Measurements from ENCODE around the gene SLC17A5. TPM values are rescaled to one million over a fixed set of nuclear protein-coding genes. Genes with fewer than 3 reads are reported as not detected.
"Not testable (repeated sequence)": the region's sequence is repeated elsewhere in the genome, so short reads cannot be mapped to it uniquely, and the experiment has no call there.

SLC17A5 gene
- total RNA-seq, 1 experiment from 2014 or later: 11.7 TPM

- not testable (repeated sequence) for DNase-seq (ENCODE audit: extremely low read depth, low read depth)
Observed at GRCh38 chr6:73571218-73572181, 82.3 kb downstream of the SLC17A5 start.

- no peak for DNase-seq (ENCODE audit: extremely low read depth, low read depth)
Observed at GRCh38 chr6:73569121-73569520, 84.7 kb downstream of the SLC17A5 start.

- DNase-seq (ENCODE audit: extremely low read depth, low read depth): peak; percentile 78
Observed at GRCh38 chr6:73566954-73567591, 86.7 kb downstream of the SLC17A5 start.

- DNase-seq (ENCODE audit: extremely low read depth, low read depth): not testable (repeated sequence)
Observed at GRCh38 chr6:73566486-73566871, 87.3 kb downstream of the SLC17A5 start.

GRCh38 chr6:73565767-73566485, 87.9 kb downstream of the SLC17A5 start:
- DNase-seq (ENCODE audit: extremely low read depth, low read depth): no peak

GRCh38 chr6:73564578-73565345, 89.0 kb downstream of the SLC17A5 start:
- no peak for DNase-seq (ENCODE audit: extremely low read depth, low read depth)

GRCh38 chr6:73562558-73562957, 91.2 kb downstream of the SLC17A5 start:
- no peak for DNase-seq (ENCODE audit: extremely low read depth, low read depth)

- DNase-seq (ENCODE audit: extremely low read depth, low read depth): no peak
Observed at GRCh38 chr6:73560853-73561407, 92.9 kb downstream of the SLC17A5 start.

- no peak for DNase-seq (ENCODE audit: extremely low read depth, low read depth)
Observed at GRCh38 chr6:73560182-73560732, 93.5 kb downstream of the SLC17A5 start.

GRCh38 chr6:73559399-73559794, 94.4 kb downstream of the SLC17A5 start:
- DNase-seq (ENCODE audit: extremely low read depth, low read depth): not testable (repeated sequence)

GRCh38 chr6:73558624-73559398, 95.0 kb downstream of the SLC17A5 start:
- no peak for DNase-seq (ENCODE audit: extremely low read depth, low read depth)

GRCh38 chr6:73556836-73557235, 97.0 kb downstream of the SLC17A5 start:
- DNase-seq (ENCODE audit: extremely low read depth, low read depth): no peak

GRCh38 chr6:73555380-73555949, 98.3 kb downstream of the SLC17A5 start:
- DNase-seq (ENCODE audit: extremely low read depth, low read depth): not testable (repeated sequence)

GRCh38 chr6:73551115-73551514, 102.7 kb downstream of the SLC17A5 start:
- not testable (repeated sequence) for DNase-seq (ENCODE audit: extremely low read depth, low read depth)

- DNase-seq (ENCODE audit: extremely low read depth, low read depth): no peak
Observed at GRCh38 chr6:73548458-73549446, 105.0 kb downstream of the SLC17A5 start.

GRCh38 chr6:73547036-73547435, 106.8 kb downstream of the SLC17A5 start:
- no peak for DNase-seq (ENCODE audit: extremely low read depth, low read depth)
